H1 (cell line): Measurements from ENCODE around the gene ACMSD. TPM values are rescaled to one million over a fixed set of nuclear protein-coding genes. Genes with fewer than 3 reads are reported as not detected.

Source experiments
- CBX8 ChIP-seq: fragments of 300-800, 300-1000 bp; sonication (generic); IDR thresholded peaks from 2 replicates; pipeline ENCODE4 v1.7.1; 2016; ENCODE audit warnings: low read depth, low read length, borderline replicate concordance
- CREB1 ChIP-seq: IDR thresholded peaks from 2 replicates; pipeline ENCODE4 v1.6.1; 2012; ENCODE audit warnings: inconsistent platforms
- TCF12 ChIP-seq: IDR thresholded peaks from 2 replicates; pipeline ENCODE4 v1.6.1; 2011; ENCODE audit warnings: low read depth, mild to moderate bottlenecking, low read length
- TEAD4 ChIP-seq: IDR thresholded peaks from 2 replicates; pipeline ENCODE4 v1.6.1; 2012; ENCODE audit warnings: low read depth, low read length, inconsistent platforms, mixed read lengths
- polyA plus RNA-seq, 7 experiments: library from polyadenylated mRNA; depleted of rRNA in 3 of 7; stranded (reverse) in 5 of 7; unstranded in 2 of 7; fragments of >200 nt in 5 of 7; fragments of 200-250 nt in 2 of 7; gene quantifications; 1 replicate in 5 of 7; 2 replicates in 1 of 7; 4 replicates in 1 of 7; pipeline versions ENCODE4 v1.2.1 to v1.2.3, GENCODE V29; 2011 to 2013; ENCODE audit warnings: missing spikeins in 2 of 7, mixed read lengths in 2 of 7
- total RNA-seq: library from RNA; stranded (reverse); fragmentation: NEBNext Ultra II Directional; extraction: Animal tissue kit (Norgen Biotek cat#: 25700); gene quantifications from 2 replicates; pipeline ENCODE4 v1.2.1, GENCODE V29; 2021
- TF ChIP-seq, protein P1 (sequence below): fragments of 300-600 bp; sonication (generic); IDR thresholded peaks from 2 replicates; pipeline ENCODE4 v1.7.1; 2012; ENCODE audit warnings: low read length, moderate library complexity, mild to moderate bottlenecking, inconsistent platforms; ENCODE audit not compliant: insufficient replicate concordance
- TF ChIP-seq, protein P2 (sequence below), 3 experiments: IDR thresholded peaks; 1 replicate in 2 of 3; 2 replicates in 1 of 3; pipeline versions ENCODE4 v1.5.1 to v1.6.1; 2011; ENCODE audit warnings: low read length in 3 of 3, mild to moderate bottlenecking in 3 of 3, inconsistent platforms in 2 of 3, low read depth in 1 of 3, moderate library complexity in 1 of 3; ENCODE audit not compliant: insufficient read depth in 1 of 3; ENCODE audit errors: control extremely low read depth in 1 of 3
- TF ChIP-seq, protein P3 (sequence below): IDR thresholded peaks from 2 replicates; pipeline ENCODE4 v1.6.1; 2011; ENCODE audit warnings: low read length, improper control_type of control experiment

Gene ACMSD
- total and polyA plus RNA-seq, 2 of the 8 experiments (the other 6 are each of a cell fraction or from before 2014, with no cell fraction given), result not detected

DNA sequence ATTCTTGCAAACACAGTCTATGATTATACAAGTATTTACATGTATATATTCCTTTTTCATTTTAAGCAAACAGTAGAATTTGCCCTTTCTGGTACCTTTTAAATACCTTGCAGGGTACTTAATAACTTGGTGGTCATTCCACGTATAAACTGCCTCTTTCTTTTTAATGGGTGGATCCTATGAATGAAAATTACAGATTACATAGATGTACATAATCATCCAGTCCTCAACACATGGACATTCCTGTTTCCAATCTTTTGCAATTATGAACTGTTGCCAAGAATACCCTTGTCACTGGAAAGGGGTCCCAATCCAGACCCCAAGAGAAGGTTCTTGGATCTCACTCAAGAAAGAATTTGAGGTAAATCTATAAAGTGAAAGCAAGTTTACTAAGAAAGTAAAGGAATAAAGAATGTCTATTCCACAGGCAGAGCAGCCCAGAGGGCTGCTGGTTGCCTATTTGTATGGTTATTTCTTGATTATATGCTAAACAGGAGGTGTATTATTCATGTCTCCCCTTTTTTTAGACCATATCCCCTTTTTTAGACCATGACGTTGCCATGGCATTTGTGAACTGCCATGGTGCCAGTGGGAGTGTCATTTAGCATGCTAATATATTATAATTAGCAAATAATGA is 72.5 kb downstream of the ACMSD start (continued):
- TF ChIP-seq, protein P1, sequence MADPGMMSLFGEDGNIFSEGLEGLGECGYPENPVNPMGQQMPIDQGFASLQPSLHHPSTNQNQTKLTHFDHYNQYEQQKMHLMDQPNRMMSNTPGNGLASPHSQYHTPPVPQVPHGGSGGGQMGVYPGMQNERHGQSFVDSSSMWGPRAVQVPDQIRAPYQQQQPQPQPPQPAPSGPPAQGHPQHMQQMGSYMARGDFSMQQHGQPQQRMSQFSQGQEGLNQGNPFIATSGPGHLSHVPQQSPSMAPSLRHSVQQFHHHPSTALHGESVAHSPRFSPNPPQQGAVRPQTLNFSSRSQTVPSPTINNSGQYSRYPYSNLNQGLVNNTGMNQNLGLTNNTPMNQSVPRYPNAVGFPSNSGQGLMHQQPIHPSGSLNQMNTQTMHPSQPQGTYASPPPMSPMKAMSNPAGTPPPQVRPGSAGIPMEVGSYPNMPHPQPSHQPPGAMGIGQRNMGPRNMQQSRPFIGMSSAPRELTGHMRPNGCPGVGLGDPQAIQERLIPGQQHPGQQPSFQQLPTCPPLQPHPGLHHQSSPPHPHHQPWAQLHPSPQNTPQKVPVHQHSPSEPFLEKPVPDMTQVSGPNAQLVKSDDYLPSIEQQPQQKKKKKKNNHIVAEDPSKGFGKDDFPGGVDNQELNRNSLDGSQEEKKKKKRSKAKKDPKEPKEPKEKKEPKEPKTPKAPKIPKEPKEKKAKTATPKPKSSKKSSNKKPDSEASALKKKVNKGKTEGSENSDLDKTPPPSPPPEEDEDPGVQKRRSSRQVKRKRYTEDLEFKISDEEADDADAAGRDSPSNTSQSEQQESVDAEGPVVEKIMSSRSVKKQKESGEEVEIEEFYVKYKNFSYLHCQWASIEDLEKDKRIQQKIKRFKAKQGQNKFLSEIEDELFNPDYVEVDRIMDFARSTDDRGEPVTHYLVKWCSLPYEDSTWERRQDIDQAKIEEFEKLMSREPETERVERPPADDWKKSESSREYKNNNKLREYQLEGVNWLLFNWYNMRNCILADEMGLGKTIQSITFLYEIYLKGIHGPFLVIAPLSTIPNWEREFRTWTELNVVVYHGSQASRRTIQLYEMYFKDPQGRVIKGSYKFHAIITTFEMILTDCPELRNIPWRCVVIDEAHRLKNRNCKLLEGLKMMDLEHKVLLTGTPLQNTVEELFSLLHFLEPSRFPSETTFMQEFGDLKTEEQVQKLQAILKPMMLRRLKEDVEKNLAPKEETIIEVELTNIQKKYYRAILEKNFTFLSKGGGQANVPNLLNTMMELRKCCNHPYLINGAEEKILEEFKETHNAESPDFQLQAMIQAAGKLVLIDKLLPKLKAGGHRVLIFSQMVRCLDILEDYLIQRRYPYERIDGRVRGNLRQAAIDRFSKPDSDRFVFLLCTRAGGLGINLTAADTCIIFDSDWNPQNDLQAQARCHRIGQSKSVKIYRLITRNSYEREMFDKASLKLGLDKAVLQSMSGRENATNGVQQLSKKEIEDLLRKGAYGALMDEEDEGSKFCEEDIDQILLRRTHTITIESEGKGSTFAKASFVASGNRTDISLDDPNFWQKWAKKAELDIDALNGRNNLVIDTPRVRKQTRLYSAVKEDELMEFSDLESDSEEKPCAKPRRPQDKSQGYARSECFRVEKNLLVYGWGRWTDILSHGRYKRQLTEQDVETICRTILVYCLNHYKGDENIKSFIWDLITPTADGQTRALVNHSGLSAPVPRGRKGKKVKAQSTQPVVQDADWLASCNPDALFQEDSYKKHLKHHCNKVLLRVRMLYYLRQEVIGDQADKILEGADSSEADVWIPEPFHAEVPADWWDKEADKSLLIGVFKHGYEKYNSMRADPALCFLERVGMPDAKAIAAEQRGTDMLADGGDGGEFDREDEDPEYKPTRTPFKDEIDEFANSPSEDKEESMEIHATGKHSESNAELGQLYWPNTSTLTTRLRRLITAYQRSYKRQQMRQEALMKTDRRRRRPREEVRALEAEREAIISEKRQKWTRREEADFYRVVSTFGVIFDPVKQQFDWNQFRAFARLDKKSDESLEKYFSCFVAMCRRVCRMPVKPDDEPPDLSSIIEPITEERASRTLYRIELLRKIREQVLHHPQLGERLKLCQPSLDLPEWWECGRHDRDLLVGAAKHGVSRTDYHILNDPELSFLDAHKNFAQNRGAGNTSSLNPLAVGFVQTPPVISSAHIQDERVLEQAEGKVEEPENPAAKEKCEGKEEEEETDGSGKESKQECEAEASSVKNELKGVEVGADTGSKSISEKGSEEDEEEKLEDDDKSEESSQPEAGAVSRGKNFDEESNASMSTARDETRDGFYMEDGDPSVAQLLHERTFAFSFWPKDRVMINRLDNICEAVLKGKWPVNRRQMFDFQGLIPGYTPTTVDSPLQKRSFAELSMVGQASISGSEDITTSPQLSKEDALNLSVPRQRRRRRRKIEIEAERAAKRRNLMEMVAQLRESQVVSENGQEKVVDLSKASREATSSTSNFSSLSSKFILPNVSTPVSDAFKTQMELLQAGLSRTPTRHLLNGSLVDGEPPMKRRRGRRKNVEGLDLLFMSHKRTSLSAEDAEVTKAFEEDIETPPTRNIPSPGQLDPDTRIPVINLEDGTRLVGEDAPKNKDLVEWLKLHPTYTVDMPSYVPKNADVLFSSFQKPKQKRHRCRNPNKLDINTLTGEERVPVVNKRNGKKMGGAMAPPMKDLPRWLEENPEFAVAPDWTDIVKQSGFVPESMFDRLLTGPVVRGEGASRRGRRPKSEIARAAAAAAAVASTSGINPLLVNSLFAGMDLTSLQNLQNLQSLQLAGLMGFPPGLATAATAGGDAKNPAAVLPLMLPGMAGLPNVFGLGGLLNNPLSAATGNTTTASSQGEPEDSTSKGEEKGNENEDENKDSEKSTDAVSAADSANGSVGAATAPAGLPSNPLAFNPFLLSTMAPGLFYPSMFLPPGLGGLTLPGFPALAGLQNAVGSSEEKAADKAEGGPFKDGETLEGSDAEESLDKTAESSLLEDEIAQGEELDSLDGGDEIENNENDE, result no peak
- TF ChIP-seq TEAD4, result no peak
- TF ChIP-seq, protein P2, sequence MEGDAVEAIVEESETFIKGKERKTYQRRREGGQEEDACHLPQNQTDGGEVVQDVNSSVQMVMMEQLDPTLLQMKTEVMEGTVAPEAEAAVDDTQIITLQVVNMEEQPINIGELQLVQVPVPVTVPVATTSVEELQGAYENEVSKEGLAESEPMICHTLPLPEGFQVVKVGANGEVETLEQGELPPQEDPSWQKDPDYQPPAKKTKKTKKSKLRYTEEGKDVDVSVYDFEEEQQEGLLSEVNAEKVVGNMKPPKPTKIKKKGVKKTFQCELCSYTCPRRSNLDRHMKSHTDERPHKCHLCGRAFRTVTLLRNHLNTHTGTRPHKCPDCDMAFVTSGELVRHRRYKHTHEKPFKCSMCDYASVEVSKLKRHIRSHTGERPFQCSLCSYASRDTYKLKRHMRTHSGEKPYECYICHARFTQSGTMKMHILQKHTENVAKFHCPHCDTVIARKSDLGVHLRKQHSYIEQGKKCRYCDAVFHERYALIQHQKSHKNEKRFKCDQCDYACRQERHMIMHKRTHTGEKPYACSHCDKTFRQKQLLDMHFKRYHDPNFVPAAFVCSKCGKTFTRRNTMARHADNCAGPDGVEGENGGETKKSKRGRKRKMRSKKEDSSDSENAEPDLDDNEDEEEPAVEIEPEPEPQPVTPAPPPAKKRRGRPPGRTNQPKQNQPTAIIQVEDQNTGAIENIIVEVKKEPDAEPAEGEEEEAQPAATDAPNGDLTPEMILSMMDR (IDR thresholded peaks at IDR 0.05; ENCODE audit: control extremely low read depth in 1 of 3, insufficient read depth in 1 of 3, low read depth in 1 of 3, low read length in 3 of 3), result no peak
- TF ChIP-seq, protein P3, sequence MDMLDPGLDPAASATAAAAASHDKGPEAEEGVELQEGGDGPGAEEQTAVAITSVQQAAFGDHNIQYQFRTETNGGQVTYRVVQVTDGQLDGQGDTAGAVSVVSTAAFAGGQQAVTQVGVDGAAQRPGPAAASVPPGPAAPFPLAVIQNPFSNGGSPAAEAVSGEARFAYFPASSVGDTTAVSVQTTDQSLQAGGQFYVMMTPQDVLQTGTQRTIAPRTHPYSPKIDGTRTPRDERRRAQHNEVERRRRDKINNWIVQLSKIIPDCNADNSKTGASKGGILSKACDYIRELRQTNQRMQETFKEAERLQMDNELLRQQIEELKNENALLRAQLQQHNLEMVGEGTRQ, result no peak
- no peak for TF ChIP-seq CBX8
- TF ChIP-seq TCF12, result no peak
- TF ChIP-seq CREB1, result no peak
